H1 (cell line): ENCODE results near the gene C2CD3. TPM values are rescaled to one million over a fixed set of nuclear protein-coding genes. Genes with fewer than 3 reads are reported as not detected.
A peak's percentile ranks its signal among the peaks of the same experiment; 100 is the strongest.

ENCODE experiments used
- CTCF ChIA-PET: fragments of 300-600 bp; sonication (Branson Sonifier 250); formaldehyde crosslinking; loops from one replicate; lab custom pipeline; 2021; ENCODE audit not compliant: partially characterized antibody; lab: Charles Lee
- POLR2A ChIA-PET: fragments of 300-600 bp; sonication (Branson Sonifier 250); formaldehyde crosslinking; loops from one replicate; lab custom pipeline; 2021; ENCODE audit warnings: inconsistent platforms; ENCODE audit not compliant: partially characterized antibody; lab: Charles Lee
- DNase-seq, 2 experiments: peaks; one replicate each; pipeline versions ENCODE4 v3.0.0 to v3.0.0-alpha.2; 2010 to 2022; ENCODE audit warnings: low spot score in 2 of 2, low read depth in 1 of 2, mixed read lengths in 1 of 2
- FAIRE-seq: peaks from 2 replicates; lab custom pipeline; 2011; peaks lifted over from hg19 to GRCh38; lab: Jason Lieb, UNC
- H2AFZ ChIP-seq: 2 replicates; pipeline ENCODE4 v1.8.1; 2012; ENCODE audit warnings: low read length, inconsistent platforms
- H2AK5ac ChIP-seq: 2 replicates; pipeline ENCODE4 v1.6.1; 2013; ENCODE audit warnings: low read depth, low read length
- H2BK120ac ChIP-seq: replicated peaks from 2 replicates; pipeline ENCODE3; 2013; ENCODE audit warnings: low read depth, low read length, inconsistent platforms
- H2BK12ac ChIP-seq: 2 replicates; pipeline ENCODE4 v1.6.1; 2013; ENCODE audit warnings: low read depth, low read length
- H2BK15ac ChIP-seq: 2 replicates; pipeline ENCODE4 v1.6.1; 2013; ENCODE audit warnings: low read length
- H2BK20ac ChIP-seq: 2 replicates; pipeline ENCODE4 v1.6.1; 2013; ENCODE audit warnings: low read length
- H2BK5ac ChIP-seq: 2 replicates; pipeline ENCODE4 v1.6.1; 2013; ENCODE audit warnings: low read depth, low read length
- H3K14ac ChIP-seq: 2 replicates; pipeline ENCODE4 v1.6.1; 2013; ENCODE audit warnings: inconsistent platforms; ENCODE audit not compliant: insufficient read length
- H3K18ac ChIP-seq: 2 replicates; pipeline ENCODE4 v1.6.1; 2013; ENCODE audit warnings: low read length; ENCODE audit errors: extremely low read depth
- H3K23ac ChIP-seq: 2 replicates; pipeline ENCODE4 v1.6.1; 2013; ENCODE audit warnings: inconsistent platforms; ENCODE audit not compliant: insufficient read length
- H3K23me2 ChIP-seq: 2 replicates; pipeline ENCODE4 v1.6.1; 2013; ENCODE audit warnings: low read depth, low read length
- H3K27ac ChIP-seq: 2 replicates; pipeline ENCODE4 v1.6.1; 2011; ENCODE audit warnings: low read depth, low read length, inconsistent platforms
- H3K27me3 ChIP-seq, 4 experiments: replicated peaks in 1 of 4; 1 replicate in 1 of 4; 2 replicates in 3 of 4; pipeline versions ENCODE4 v1.6.1 to v1.8.1; 2011 to 2013; ENCODE audit warnings: low read length in 3 of 4, mild to moderate bottlenecking in 3 of 4, inconsistent platforms in 2 of 4, mixed read lengths in 2 of 4, moderate library complexity in 1 of 4; ENCODE audit not compliant: control insufficient read depth in 3 of 4, insufficient read depth in 3 of 4; ENCODE audit errors: extremely low read depth in 1 of 4
- H3K36me3 ChIP-seq, 4 experiments: 2 replicates each; pipeline versions ENCODE4 v1.6.1 to v1.8.1; 2011 to 2013; ENCODE audit warnings: mild to moderate bottlenecking in 4 of 4, low read length in 3 of 4, moderate library complexity in 2 of 4, control low read depth in 1 of 4, inconsistent platforms in 1 of 4; ENCODE audit not compliant: insufficient read depth in 4 of 4, control insufficient read depth in 2 of 4
- H3K4ac ChIP-seq: replicated peaks from 2 replicates; pipeline ENCODE3; 2013; ENCODE audit warnings: low read length, low read depth, mixed read lengths, inconsistent platforms; ENCODE audit not compliant: insufficient read length
- H3K4me1 ChIP-seq, 4 experiments: replicated peaks in 1 of 4; 1 replicate in 1 of 4; 2 replicates in 3 of 4; pipeline versions ENCODE4 v1.6.1 to v1.8.1; 2011 to 2013; ENCODE audit warnings: low read length in 3 of 4, inconsistent platforms in 2 of 4, mixed read lengths in 1 of 4; ENCODE audit not compliant: insufficient read depth in 4 of 4, control insufficient read depth in 3 of 4
- H3K4me2 ChIP-seq, 2 experiments: 2 replicates each; pipeline versions ENCODE4 v1.6.1 to v1.8.1; 2011 to 2013; ENCODE audit warnings: low read depth in 2 of 2, low read length in 2 of 2, control low read depth in 1 of 2, inconsistent platforms in 1 of 2, mild to moderate bottlenecking in 1 of 2; ENCODE audit not compliant: insufficient read depth in 1 of 2
- H3K4me3 ChIP-seq, 4 experiments: fragments of 200-600, 300-600 bp in 1 of 4; sonication (generic), shearing (Covaris generic), sonication (Bioruptor Twin) in 1 of 4; 2 replicates each; pipeline versions ENCODE4 v1.5.1 to v1.8.1; 2011 to 2016; ENCODE audit warnings: low read length in 4 of 4, low read depth in 3 of 4, control low read depth in 2 of 4, inconsistent platforms in 2 of 4, mild to moderate bottlenecking in 2 of 4, mixed read lengths in 1 of 4, moderate library complexity in 1 of 4; ENCODE audit not compliant: insufficient read depth in 2 of 4; ENCODE audit errors: extremely low read depth in 1 of 4
- H3K56ac ChIP-seq: replicated peaks from 2 replicates; pipeline ENCODE3; 2013; ENCODE audit warnings: low read depth, mild to moderate bottlenecking, mixed read lengths, low read length, inconsistent platforms; ENCODE audit not compliant: insufficient read length
- H3K79me1 ChIP-seq: 2 replicates; pipeline ENCODE4 v1.6.1; 2013; ENCODE audit warnings: low read depth, low read length, control low read depth
- H3K79me2 ChIP-seq, 2 experiments: 2 replicates each; pipeline versions ENCODE4 v1.6.1 to v1.8.1; 2012 to 2013; ENCODE audit warnings: low read length in 2 of 2, mild to moderate bottlenecking in 2 of 2, inconsistent platforms in 1 of 2; ENCODE audit not compliant: insufficient read depth in 2 of 2, control insufficient read depth in 1 of 2
- H3K9ac ChIP-seq, 4 experiments: replicated peaks in 1 of 4; 1 replicate in 1 of 4; 2 replicates in 3 of 4; pipeline versions ENCODE4 v1.6.1 to v1.8.1; 2011 to 2013; ENCODE audit warnings: low read depth in 3 of 4, low read length in 3 of 4, control low read depth in 2 of 4, mild to moderate bottlenecking in 2 of 4, moderate library complexity in 2 of 4, inconsistent platforms in 1 of 4; ENCODE audit errors: extremely low read depth in 1 of 4
- H3K9me3 ChIP-seq, 2 experiments: 2 replicates each; pipeline versions ENCODE4 v1.6.1 to v1.8.1; 2012 to 2013; ENCODE audit warnings: mild to moderate bottlenecking in 2 of 2, moderate library complexity in 2 of 2, control low read depth in 1 of 2, inconsistent platforms in 1 of 2, low read depth in 1 of 2, low read length in 1 of 2, mixed read lengths in 1 of 2; ENCODE audit not compliant: insufficient read depth in 2 of 2
- H4K20me1 ChIP-seq, 2 experiments: replicated peaks in 1 of 2; 2 replicates each; pipeline versions ENCODE3 to v1.8.1; 2011 to 2013; ENCODE audit warnings: inconsistent platforms in 2 of 2, low read length in 2 of 2, mild to moderate bottlenecking in 1 of 2; ENCODE audit not compliant: insufficient read depth in 2 of 2, control insufficient read depth in 1 of 2
- H4K5ac ChIP-seq: 2 replicates; pipeline ENCODE4 v1.6.1; 2013; ENCODE audit warnings: low read length, low read depth, mixed read lengths, inconsistent platforms; ENCODE audit not compliant: insufficient read length
- H4K8ac ChIP-seq: 2 replicates; pipeline ENCODE4 v1.8.0; 2013; ENCODE audit warnings: mild to moderate bottlenecking, moderate library complexity, low read length, inconsistent platforms; ENCODE audit not compliant: insufficient read depth; ENCODE audit errors: extremely low read depth
- H4K91ac ChIP-seq: replicated peaks from 2 replicates; pipeline ENCODE3; 2013; ENCODE audit warnings: low read length, mixed read lengths, inconsistent platforms; ENCODE audit not compliant: insufficient read length
- ASH2L ChIP-seq: fragments of 200-600, 300-600 bp; sonication (generic); IDR thresholded peaks from one replicate; pipeline ENCODE4 v1.7.1; 2017; ENCODE audit warnings: low read length
- BCL11A ChIP-seq, 2 experiments: IDR thresholded peaks; one replicate each; pipeline ENCODE4 v1.6.1; 2011; ENCODE audit warnings: low read depth in 2 of 2, low read length in 2 of 2, mild to moderate bottlenecking in 2 of 2
- CEBPB ChIP-seq: IDR thresholded peaks from 2 replicates; pipeline ENCODE4 v1.6.1; 2012; ENCODE audit warnings: low read depth, low read length
- GABPA ChIP-seq: IDR thresholded peaks from 2 replicates; pipeline ENCODE4 v1.6.1; 2011; ENCODE audit warnings: mild to moderate bottlenecking, low read length, moderate library complexity, borderline replicate concordance; ENCODE audit not compliant: insufficient read depth
- POLR2A ChIP-seq, 2 experiments: IDR thresholded peaks; 1 replicate in 1 of 2; 2 replicates in 1 of 2; pipeline ENCODE4 v1.6.1; 2011; ENCODE audit warnings: low read depth in 2 of 2, low read length in 2 of 2, mild to moderate bottlenecking in 2 of 2; ENCODE audit errors: control extremely low read depth in 1 of 2
- POLR2AphosphoS5 ChIP-seq: IDR thresholded peaks from 2 replicates; pipeline ENCODE4 v1.6.1; 2011; ENCODE audit warnings: low read depth, low read length
- TAF1 ChIP-seq: IDR thresholded peaks from 2 replicates; pipeline ENCODE4 v1.6.1; 2011; ENCODE audit warnings: mild to moderate bottlenecking, low read depth, low read length
- TBP ChIP-seq: IDR thresholded peaks from 2 replicates; pipeline ENCODE4 v1.6.1; 2011; ENCODE audit warnings: low read depth, low read length, improper control_type of control experiment
- TCF12 ChIP-seq: IDR thresholded peaks from 2 replicates; pipeline ENCODE4 v1.6.1; 2011; ENCODE audit warnings: low read depth, mild to moderate bottlenecking, low read length
- WGBS, 2 experiments: shearing (Covaris generic) in 1 of 2; methylation state at CpG; one replicate each; pipeline versions ENCODE4 v1.1.6 to v1.1.7; 2013 to 2015; ENCODE audit warnings: low lambda C conversion rate in 2 of 2, mixed read lengths in 2 of 2, inconsistent platforms in 1 of 2, low coverage in 1 of 2, missing lambda C conversion rate in 1 of 2; ENCODE audit not compliant: insufficient replicate concordance in 2 of 2, insufficient coverage in 1 of 2, insufficient read length in 1 of 2; ENCODE audit errors: extremely low coverage in 1 of 2, missing lambda C conversion rate in 1 of 2; 5-methylcytosine and 5-hydroxymethylcytosine counted together
- polyA plus RNA-seq, 7 experiments: library from polyadenylated mRNA; depleted of rRNA in 3 of 7; stranded (reverse) in 5 of 7; unstranded in 2 of 7; fragments of >200 nt in 5 of 7; fragments of 200-250 nt in 2 of 7; gene quantifications; 1 replicate in 5 of 7; 2 replicates in 1 of 7; 4 replicates in 1 of 7; pipeline versions ENCODE4 v1.2.1 to v1.2.3, GENCODE V29; 2011 to 2013; ENCODE audit warnings: missing spikeins in 2 of 7, mixed read lengths in 2 of 7
- total RNA-seq: library from RNA; stranded (reverse); fragmentation: NEBNext Ultra II Directional; extraction: Animal tissue kit (Norgen Biotek cat#: 25700); gene quantifications from 2 replicates; pipeline ENCODE4 v1.2.1, GENCODE V29; 2021
- TF ChIP-seq, protein P1 (sequence below): IDR thresholded peaks from 2 replicates; pipeline ENCODE4 v1.6.1; 2012; ENCODE audit warnings: low read length, inconsistent platforms
- TF ChIP-seq, protein P2 (sequence below): IDR thresholded peaks from 2 replicates; pipeline ENCODE4 v1.6.1; 2011; ENCODE audit warnings: low read length, improper control_type of control experiment

The C2CD3 gene
- total and polyA plus RNA-seq, 2 of the 8 experiments (the other 6 are each of a cell fraction or from before 2014, with no cell fraction given), result 11.0 to 29.1 TPM

DNA sequence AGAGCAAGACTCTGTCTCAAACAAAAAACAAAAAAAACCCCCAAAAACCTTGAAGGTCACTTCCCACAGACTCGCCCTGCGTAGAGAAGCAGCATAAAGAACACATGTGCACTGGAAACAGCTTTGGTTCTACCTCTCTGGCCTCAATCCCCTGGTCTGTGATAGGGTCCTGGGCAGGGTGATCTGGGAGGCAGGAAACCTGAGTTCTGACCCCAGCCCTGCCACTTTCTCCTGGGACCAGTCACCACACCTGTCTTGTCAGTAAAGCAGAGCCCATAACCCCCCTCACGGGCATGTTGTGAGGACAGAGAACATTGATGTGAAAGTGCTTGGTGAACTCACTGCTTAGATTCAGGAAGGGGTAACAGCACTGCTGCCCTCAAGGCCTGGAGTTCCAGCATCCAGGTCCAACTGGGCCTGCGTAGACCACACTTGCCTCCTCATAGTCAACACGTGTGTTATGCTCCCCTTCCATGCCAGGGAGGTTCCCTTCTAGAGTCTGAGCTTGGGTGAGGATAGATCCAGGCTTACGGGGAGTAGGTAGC, 199.6 kb downstream of the C2CD3 start:
- DNase-seq (no peak), FAIRE-seq (no peak)
- H2BK20ac ChIP-seq, result no peak overlapping the region
- no peak overlapping the region for H2BK5ac ChIP-seq
- H4K5ac ChIP-seq, result no peak overlapping the region
- no peak overlapping the region for H3K56ac ChIP-seq
- no peaks in the 10 kb centered on the region for H3K23me2 ChIP-seq
- no peaks in the 10 kb centered on the region for H3K79me2 ChIP-seq
- peaks cover 0 to 4% of the 10 kb centered on the region in 2 experiments for H4K20me1 ChIP-seq
- no peak overlapping the region; the same call in 1 of the 2 replicates for H3K18ac ChIP-seq
- H2AK5ac ChIP-seq, result no peak overlapping the region
- peaks cover 5 to 18% (median 12%) of the 10 kb centered on the region in 4 experiments; a peak in 6 of 8 replicates for H3K36me3 ChIP-seq
- no peak overlapping the region for H2BK120ac ChIP-seq
- H3K4me3 ChIP-seq, result no peak overlapping the region
- WGBS, 2 experiments, result 76% methylated on average over 6 of the region's 6 CpGs; no CpG with 5 or more reads in 1 of the 2 experiments
- CTCF ChIA-PET, result interaction anchor here (0.6 to 0.7 kb wide), 3 partner anchors 206 to 562 kb away, joined by 3 to 4 read pairs (median 3); no protein-coding TSS in a partner anchor
- H2AFZ ChIP-seq, result no peak overlapping the region
- H3K4me2 ChIP-seq, result no peak overlapping the region
- no peak overlapping the region for H2BK12ac ChIP-seq
- no peaks in the 10 kb centered on the region for H3K79me1 ChIP-seq
- no peak overlapping the region for H3K4ac ChIP-seq
- H3K9me3 ChIP-seq, result no peaks in the 10 kb centered on the region
- no peaks in the 10 kb centered on the region for H3K27me3 ChIP-seq
- no peaks in the 10 kb centered on the region for H3K4me1 ChIP-seq
- H4K8ac ChIP-seq, result no peak overlapping the region
- H3K23ac ChIP-seq, result no peak overlapping the region
- POLR2A ChIA-PET, result interaction anchor here (0.6 to 8.8 kb wide), 5 partner anchors 10 to 507 kb away, joined by 3 to 94 read pairs (median 4); partner anchors contain the start of gene UCP2
- no peak overlapping the region for H4K91ac ChIP-seq
- TF ChIP-seq TAF1 (no peak), TBP (no peak), GABPA (no peak), TCF12 (no peak), BCL11A (IDR thresholded peaks at IDR 0.05; ENCODE audit: low read depth in 2 of 2, low read length in 2 of 2) (no peak), POLR2A (IDR thresholded peaks at IDR 0.05; ENCODE audit: control extremely low read depth in 1 of 2, low read depth in 2 of 2, low read length in 2 of 2) (peak in 1 of 2 experiments; percentile 47; a peak in 2 of 3 replicates), CEBPB (no peak), POLR2AphosphoS5 (peak; percentile 45; the same call in 1 of the 2 replicates), ASH2L (no peak)
- TF ChIP-seq, protein P1, sequence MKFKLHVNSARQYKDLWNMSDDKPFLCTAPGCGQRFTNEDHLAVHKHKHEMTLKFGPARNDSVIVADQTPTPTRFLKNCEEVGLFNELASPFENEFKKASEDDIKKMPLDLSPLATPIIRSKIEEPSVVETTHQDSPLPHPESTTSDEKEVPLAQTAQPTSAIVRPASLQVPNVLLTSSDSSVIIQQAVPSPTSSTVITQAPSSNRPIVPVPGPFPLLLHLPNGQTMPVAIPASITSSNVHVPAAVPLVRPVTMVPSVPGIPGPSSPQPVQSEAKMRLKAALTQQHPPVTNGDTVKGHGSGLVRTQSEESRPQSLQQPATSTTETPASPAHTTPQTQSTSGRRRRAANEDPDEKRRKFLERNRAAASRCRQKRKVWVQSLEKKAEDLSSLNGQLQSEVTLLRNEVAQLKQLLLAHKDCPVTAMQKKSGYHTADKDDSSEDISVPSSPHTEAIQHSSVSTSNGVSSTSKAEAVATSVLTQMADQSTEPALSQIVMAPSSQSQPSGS, result no peak
- TF ChIP-seq, protein P2, sequence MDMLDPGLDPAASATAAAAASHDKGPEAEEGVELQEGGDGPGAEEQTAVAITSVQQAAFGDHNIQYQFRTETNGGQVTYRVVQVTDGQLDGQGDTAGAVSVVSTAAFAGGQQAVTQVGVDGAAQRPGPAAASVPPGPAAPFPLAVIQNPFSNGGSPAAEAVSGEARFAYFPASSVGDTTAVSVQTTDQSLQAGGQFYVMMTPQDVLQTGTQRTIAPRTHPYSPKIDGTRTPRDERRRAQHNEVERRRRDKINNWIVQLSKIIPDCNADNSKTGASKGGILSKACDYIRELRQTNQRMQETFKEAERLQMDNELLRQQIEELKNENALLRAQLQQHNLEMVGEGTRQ, result no peak
- no peak overlapping the region for H3K9ac ChIP-seq
- no peak overlapping the region for H3K14ac ChIP-seq
- H2BK15ac ChIP-seq, result no peak overlapping the region
- H3K27ac ChIP-seq, result no peak overlapping the region
